ENCODE data around the gene MINDY2. TPM values are rescaled to one million over a fixed set of nuclear protein-coding genes. Genes with fewer than 3 reads are reported as not detected.

MINDY2 gene
- total RNA-seq: 10 to 100 TPM; 17.3 to 18.0 TPM

DNA sequence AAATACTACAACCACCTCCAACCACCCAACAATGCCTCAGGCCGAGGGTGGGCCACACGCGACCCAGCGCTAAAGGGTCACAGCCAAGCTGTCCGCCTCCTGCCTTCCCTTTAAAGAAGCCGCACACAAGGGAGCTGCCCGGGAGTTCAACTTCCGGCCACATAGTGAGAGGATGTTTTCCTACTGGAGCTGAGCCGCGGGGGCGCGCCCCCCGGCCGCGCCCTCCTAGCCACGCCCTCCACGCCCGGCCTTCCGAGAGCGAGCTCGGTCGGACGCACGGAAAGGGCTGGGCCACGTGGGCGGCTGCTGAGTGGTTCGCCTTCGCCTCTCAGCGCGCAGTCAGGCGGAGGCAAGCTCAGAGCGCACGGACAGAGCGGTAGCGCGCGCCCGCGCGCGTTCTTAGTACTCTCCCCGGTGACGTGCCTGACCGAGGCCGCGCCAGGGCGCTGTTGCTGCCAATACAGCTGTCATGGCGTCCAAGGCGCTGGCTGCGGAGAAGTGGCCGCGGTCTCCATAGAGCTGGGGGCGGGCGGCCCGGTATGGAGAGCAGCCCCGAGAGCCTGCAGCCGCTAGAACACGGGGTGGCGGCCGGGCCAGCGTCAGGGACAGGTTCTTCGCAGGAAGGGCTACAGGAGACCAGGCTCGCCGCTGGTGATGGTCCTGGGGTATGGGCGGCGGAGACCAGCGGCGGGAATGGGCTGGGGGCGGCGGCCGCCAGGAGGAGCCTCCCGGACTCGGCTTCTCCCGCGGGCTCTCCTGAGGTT, at the start of gene MINDY2:
Gene MINDY2, plus strand, starts transcription at position 446 of the 764 bp plus-strand sequence. Its CDS starts 94 bp downstream, at position 540.
- peak within 1 kb of the TSS; percentile 84 for H3K27ac Mint-ChIP-seq
- POLR2A ChIA-PET: interaction anchor here (0.6 to 3.9 kb wide), 24 partner anchors 10 to 543 kb away, joined by 3 to 79 read pairs (median 4); partner anchors contain the start of genes ADAM10, RNF111 and SLTM
- H3K36me3 Mint-ChIP-seq (ENCODE audit: low read depth): peaks cover 3% of the 10 kb centered on the region
- no peak within 1 kb of the TSS for H3K4me3 Mint-ChIP-seq
- H3K4me1 Mint-ChIP-seq: peaks cover 10% of the 10 kb centered on the region
- no peaks in the 10 kb centered on the region for H3K27me3 Mint-ChIP-seq
- CTCF ChIA-PET: interaction anchor here (0.6 to 2.4 kb wide), 39 partner anchors 9 to 543 kb away, joined by 3 to 35 read pairs (median 4); partner anchors contain the start of gene ADAM10
- no peaks in the 10 kb centered on the region for H3K9me3 Mint-ChIP-seq
- peak; percentile 96 for DNase-seq

DNA sequence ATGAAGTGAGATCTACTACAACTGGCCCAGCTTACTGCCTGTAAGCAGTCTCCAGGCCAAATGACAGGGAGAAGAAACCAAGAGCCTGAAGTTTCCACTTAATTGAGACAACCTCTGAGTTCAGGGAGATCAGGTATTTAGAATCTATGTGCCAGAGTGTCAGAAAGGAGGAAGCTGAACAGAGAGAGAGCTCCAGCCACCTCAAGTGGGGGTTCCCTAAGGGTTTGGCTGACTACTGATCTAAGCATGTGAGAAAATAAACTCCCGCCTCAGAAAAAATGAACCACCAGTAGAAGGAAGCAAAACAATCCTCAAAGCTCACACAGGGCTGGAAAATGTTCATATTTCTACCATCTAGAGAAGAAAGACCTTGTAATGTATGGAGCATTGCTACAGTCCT, 46.6 kb upstream of the MINDY2 start:
- Mint-ChIP-seq H3K4me3 (no peak overlapping the region), H3K4me1 (peaks cover 7% of the 10 kb centered on the region), H3K36me3 (ENCODE audit: low read depth) (peaks cover 15% of the 10 kb centered on the region), H3K27me3 (no peaks in the 10 kb centered on the region), H3K9me3 (no peaks in the 10 kb centered on the region), H3K27ac (no peak overlapping the region)
- POLR2A ChIA-PET: no interaction called here
- CTCF ChIA-PET: interaction anchor here (1.1 kb wide), 1 partner anchor 15 kb away, joined by 3 read pairs; no protein-coding TSS in a partner anchor
- no peak for DNase-seq

DNA sequence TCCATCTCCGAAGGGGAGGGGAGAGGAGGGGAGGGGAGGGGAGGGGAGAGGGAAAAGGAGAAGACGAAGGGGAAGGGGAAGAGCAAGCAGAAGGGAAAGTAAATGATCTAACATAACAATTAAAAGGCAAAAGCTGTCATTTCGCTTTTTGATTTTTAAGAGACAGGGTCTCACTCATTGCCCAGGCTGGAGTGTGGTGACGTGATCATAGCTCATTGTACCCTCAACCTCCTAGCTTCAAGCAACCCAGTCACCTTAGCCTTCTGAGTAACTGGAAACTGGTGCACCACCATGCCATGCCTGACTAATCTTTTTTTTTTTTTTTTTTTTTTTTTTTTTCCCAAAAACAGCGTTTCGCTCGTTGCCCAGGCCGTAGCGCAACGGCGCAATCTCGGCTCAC, 44.2 kb upstream of the MINDY2 start:
- POLR2A ChIA-PET: no interaction called here
- Mint-ChIP-seq H3K4me3 (no peak overlapping the region), H3K4me1 (peaks cover 16% of the 10 kb centered on the region), H3K27me3 (no peaks in the 10 kb centered on the region), H3K9me3 (no peaks in the 10 kb centered on the region), H3K27ac (no peak overlapping the region), H3K36me3 (ENCODE audit: low read depth) (peaks cover 15% of the 10 kb centered on the region)
- DNase-seq: no peak
- CTCF ChIA-PET: no interaction called here

- no peak for DNase-seq
- Mint-ChIP-seq H3K27me3 (no peaks in the 10 kb centered on the region), H3K9me3 (no peaks in the 10 kb centered on the region), H3K27ac (no peak overlapping the region), H3K4me3 (no peak overlapping the region), H3K4me1 (peaks cover 27% of the 10 kb centered on the region), H3K36me3 (ENCODE audit: low read depth) (peaks cover 27% of the 10 kb centered on the region)
- CTCF ChIA-PET: no interaction called here
- POLR2A ChIA-PET: interaction anchor here (0.8 kb wide), 1 partner anchor 399 kb away, joined by 3 read pairs; no protein-coding TSS in a partner anchor
Measured at GRCh38 chr15:58731756-58732535, 39.2 kb upstream of the MINDY2 start.

DNA sequence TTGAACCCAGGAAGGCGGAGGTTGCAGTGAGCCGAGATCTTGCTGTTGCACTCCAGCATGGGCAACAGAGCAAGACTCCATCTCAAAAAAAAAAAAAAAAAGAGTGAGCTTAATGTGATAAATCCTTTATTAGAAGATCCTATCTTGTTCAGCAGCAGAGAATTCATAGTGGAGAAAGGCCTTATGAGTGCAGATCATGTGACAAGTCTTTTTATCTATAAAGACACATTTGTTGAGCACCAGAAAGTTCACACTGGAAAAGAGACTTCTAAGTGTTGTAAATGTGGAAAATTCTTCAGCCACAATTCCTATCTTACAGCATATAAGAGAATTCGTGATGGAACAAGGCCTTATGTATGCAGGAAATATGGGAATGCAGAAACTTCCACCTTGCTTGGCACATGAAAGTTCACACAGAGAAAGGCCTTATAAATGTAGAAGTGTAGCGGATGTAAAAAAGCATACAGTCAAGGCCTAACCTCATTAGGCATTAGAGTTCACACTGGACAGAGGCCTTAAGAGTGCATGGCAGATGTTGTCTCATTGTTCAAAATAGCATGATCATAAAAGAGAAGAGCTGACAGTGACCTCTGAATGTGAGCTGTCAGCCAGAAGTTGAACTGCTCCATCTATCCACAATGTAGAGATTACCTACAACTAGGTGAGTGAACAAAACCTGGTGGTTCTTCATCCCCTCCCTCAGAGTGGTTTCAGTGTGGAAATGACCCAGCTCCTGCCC, 38.3 kb upstream of the MINDY2 start:
- CTCF ChIA-PET: no interaction called here
- POLR2A ChIA-PET: no interaction called here

GRCh38 chr15:58734859-58735258, 36.2 kb upstream of the MINDY2 start:
- Mint-ChIP-seq H3K4me1 (peaks cover 47% of the 10 kb centered on the region), H3K4me3 (no peak overlapping the region), H3K27me3 (no peaks in the 10 kb centered on the region), H3K27ac (no peak overlapping the region), H3K36me3 (ENCODE audit: low read depth) (peaks cover 19% of the 10 kb centered on the region), H3K9me3 (no peaks in the 10 kb centered on the region)
- ChIA-PET CTCF (no interaction called here), POLR2A (interaction anchor here (0.7 kb wide), 1 partner anchor 10 kb away, joined by 3 read pairs; no protein-coding TSS in a partner anchor)
- no peak for DNase-seq

More for the DNA sequence above, 38.3 kb upstream of the MINDY2 start:
- peaks cover 25% of the 10 kb centered on the region for H3K36me3 Mint-ChIP-seq (ENCODE audit: low read depth)
- no peak overlapping the region for H3K4me3 Mint-ChIP-seq
- no peak overlapping the region for H3K27ac Mint-ChIP-seq
- no peak for DNase-seq
- no peaks in the 10 kb centered on the region for H3K9me3 Mint-ChIP-seq
- H3K4me1 Mint-ChIP-seq: peaks cover 34% of the 10 kb centered on the region
- H3K27me3 Mint-ChIP-seq: no peaks in the 10 kb centered on the region

DNA sequence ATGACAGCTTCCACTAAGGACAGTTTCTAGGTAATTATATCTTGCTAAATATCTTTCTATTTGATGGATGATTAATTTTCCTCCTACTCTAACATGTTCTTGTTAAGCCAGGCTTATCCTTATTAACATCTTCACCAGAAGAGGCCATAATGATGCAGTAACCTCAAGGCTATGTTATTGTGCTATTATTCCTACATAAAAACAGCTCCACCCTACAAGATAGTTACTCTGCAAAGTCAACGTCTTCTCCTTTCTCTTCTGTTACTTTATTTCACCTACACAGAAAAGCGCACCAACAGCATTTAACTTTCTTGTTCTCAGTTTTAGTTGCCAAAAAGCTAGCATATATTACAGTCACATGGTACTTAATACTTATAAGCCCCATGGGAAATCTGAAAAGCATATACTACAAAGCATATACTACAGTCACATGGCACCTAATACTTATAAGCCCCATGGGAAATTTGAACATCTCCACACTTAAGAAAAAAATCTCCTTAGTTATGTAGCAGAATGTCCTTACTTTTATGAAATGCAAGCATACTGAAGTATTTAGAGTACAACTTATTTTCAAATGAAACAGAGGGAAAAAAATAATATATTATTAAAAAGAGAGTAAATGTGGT, 35.0 kb upstream of the MINDY2 start:
- peaks cover 19% of the 10 kb centered on the region for H3K36me3 Mint-ChIP-seq (ENCODE audit: low read depth)
- H3K27ac Mint-ChIP-seq: no peak overlapping the region
- DNase-seq: no peak
- ChIA-PET CTCF (no interaction called here), POLR2A (no interaction called here)
- H3K9me3 Mint-ChIP-seq: no peaks in the 10 kb centered on the region
- no peak overlapping the region for H3K4me3 Mint-ChIP-seq
- H3K4me1 Mint-ChIP-seq: peaks cover 44% of the 10 kb centered on the region
- no peaks in the 10 kb centered on the region for H3K27me3 Mint-ChIP-seq

GRCh38 chr15:58737298-58737697, 33.8 kb upstream of the MINDY2 start:
- Mint-ChIP-seq H3K4me3 (no peak overlapping the region), H3K4me1 (peaks cover 44% of the 10 kb centered on the region), H3K27ac (no peak overlapping the region), H3K36me3 (ENCODE audit: low read depth) (peaks cover 10% of the 10 kb centered on the region), H3K27me3 (no peaks in the 10 kb centered on the region), H3K9me3 (no peaks in the 10 kb centered on the region)
- DNase-seq: no peak
- POLR2A ChIA-PET: no interaction called here
- CTCF ChIA-PET: interaction anchor here (0.6 to 0.7 kb wide), 2 partner anchors 64 to 193 kb away, joined by 3 to 5 read pairs; no protein-coding TSS in a partner anchor

GRCh38 chr15:58738046-58738707, 32.9 kb upstream of the MINDY2 start:
- Mint-ChIP-seq H3K36me3 (ENCODE audit: low read depth) (peaks cover 4% of the 10 kb centered on the region), H3K4me3 (no peak overlapping the region), H3K4me1 (peaks cover 44% of the 10 kb centered on the region), H3K27ac (no peak overlapping the region), H3K27me3 (no peaks in the 10 kb centered on the region), H3K9me3 (no peaks in the 10 kb centered on the region)
- CTCF ChIA-PET: interaction anchor here (0.6 to 0.7 kb wide), 2 partner anchors 65 to 194 kb away, joined by 3 to 5 read pairs; no protein-coding TSS in a partner anchor
- POLR2A ChIA-PET: interaction anchor here (0.6 to 1.0 kb wide), 2 partner anchors 9 to 10 kb away, joined by 3 read pairs; no protein-coding TSS in a partner anchor
- DNase-seq: no peak

GRCh38 chr15:58740436-58740835, 30.7 kb upstream of the MINDY2 start:
- H3K27me3 Mint-ChIP-seq: no peaks in the 10 kb centered on the region
- H3K4me3 Mint-ChIP-seq: no peak overlapping the region
- peaks cover 52% of the 10 kb centered on the region for H3K4me1 Mint-ChIP-seq
- peaks cover 7% of the 10 kb centered on the region for H3K36me3 Mint-ChIP-seq (ENCODE audit: low read depth)
- no peaks in the 10 kb centered on the region for H3K9me3 Mint-ChIP-seq
- ChIA-PET POLR2A (no interaction called here), CTCF (no interaction called here)
- no peak for DNase-seq
- no peak overlapping the region for H3K27ac Mint-ChIP-seq

- no peak for DNase-seq
- Mint-ChIP-seq H3K27ac (no peak overlapping the region), H3K9me3 (no peaks in the 10 kb centered on the region), H3K4me3 (no peak overlapping the region), H3K36me3 (ENCODE audit: low read depth) (peaks cover 8% of the 10 kb centered on the region), H3K27me3 (no peaks in the 10 kb centered on the region), H3K4me1 (peaks cover 54% of the 10 kb centered on the region)
- POLR2A ChIA-PET: no interaction called here
- CTCF ChIA-PET: no interaction called here
Measured at GRCh38 chr15:58741032-58741431, 30.1 kb upstream of the MINDY2 start.
